GM21529 (cell line): Measurements from ENCODE around the gene KANK2.

Experiments used
- ATAC-seq: cut with Tn5 transposase; IDR thresholded peaks from one replicate; pipeline ENCODE4 v1.9.1; 2021; ENCODE audit not compliant: unreplicated experiment

KANK2 gene

DNA sequence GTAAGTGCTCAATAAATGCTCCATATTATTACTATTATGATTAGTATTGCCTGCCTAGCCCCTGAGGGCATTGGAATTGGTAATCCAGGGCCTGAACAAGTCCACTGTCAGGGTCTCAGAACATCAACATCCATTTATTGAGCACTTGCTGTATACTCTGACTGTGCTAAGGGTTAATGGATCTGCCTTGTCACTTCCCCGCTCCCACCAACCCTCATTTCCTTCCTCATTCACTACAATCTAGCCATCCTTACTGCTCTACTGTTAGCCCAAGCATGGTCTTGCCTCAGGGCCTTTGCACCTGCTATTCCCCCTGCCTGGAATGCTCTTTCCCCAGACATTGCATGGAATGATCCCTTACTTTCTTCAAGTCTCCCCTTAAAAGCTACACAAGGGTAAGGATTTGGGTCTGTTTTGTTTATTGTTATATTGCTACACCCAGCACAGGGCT lies 29.4 kb upstream of the KANK2 start:
- no peak for ATAC-seq

DNA sequence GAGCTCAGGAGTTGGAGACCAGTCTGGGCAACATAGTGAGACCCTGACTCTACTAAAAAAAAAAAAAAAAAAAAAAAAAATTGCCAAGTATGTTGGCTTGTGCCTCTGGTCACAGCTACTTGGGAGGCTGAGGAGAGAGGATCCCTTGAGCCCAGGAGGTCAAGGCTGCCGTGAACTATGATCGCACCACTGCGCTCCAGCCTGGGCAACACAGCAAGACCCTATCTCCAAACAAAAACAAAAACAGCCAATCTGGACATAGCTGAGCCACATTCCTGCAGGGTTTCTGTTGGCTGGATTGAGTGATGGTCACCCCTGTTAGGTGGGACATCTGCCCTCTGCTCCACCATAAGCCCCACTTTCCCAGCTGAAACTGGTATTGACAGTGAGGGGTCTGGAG lies 28.5 kb upstream of the KANK2 start:
- no peak for ATAC-seq

DNA sequence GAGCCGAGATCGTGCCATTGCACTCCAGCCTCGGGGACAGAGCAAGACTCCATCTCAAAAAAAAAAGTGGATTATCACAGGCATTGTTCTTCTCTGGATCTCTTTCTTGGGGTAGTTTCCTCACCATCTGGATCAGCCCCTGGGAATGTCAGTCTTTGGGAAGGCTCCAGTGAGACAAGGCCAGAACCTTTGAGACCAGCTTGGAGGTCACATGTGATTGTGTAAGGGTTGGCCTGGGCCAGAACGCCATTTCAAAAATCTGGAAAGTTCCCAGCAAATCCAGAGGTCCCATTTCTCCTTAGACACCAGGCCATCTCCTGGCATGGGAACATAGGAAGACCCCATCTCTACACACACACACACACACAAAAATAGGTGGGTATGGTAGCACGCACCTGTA lies 27.8 kb upstream of the KANK2 start:
- ATAC-seq = no peak

GRCh38 chr19:11224429-11224828 lies 27.1 kb upstream of the KANK2 start:
- no peak for ATAC-seq

DNA sequence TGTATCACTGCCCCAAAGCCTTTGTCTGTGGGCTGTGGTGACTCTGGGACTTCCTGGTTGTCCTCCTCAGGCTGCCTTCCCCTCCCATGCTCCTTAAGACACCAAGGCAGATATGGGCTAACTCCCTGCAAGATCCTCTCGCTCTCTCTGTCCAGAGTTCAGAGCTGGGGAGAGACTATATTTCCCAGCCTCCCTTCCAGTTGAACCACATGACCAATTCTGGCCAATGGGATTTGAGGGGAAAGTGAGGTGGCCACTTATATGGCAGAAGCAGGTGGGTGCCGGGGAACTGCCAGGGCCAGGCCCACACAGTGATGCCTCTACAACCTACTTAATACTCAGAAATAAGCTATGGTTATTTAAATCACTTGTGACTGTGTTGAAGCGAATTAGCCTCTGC lies 25.9 kb upstream of the KANK2 start:
- no peak for ATAC-seq

DNA sequence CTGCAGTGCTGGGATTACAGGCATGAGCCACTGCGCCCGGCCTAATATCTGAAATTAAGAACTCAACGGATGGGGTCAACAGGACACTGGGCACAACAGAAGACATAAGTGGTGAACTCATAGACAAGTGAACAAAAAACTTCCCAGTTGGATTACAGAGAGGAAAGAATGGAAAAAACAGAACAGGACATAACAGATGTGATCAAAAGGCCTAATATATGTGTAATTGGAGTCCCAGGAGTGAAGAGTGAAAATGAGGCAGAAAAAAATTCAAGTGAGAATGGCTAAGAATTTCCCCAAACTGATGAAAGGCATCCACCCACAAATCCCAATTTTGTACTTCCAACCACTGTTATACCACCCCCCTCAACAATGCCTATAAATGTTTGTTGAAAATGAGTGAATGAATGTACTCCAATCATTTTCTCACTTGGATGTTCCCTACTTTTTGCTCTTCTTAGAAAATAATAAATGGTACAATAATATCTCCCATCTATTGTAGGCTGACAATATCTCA lies 23.8 kb upstream of the KANK2 start:
- ATAC-seq = no peak

GRCh38 chr19:11214387-11214786 lies 17.0 kb upstream of the KANK2 start:
- ATAC-seq = no peak

GRCh38 chr19:11210656-11210928 lies 13.2 kb upstream of the KANK2 start:
- ATAC-seq = no peak

- no peak for ATAC-seq
Measured at GRCh38 chr19:11209839-11210655, 12.7 kb upstream of the KANK2 start.

- ATAC-seq = no peak
Measured at GRCh38 chr19:11208561-11209471, 11.5 kb upstream of the KANK2 start.

GRCh38 chr19:11205939-11206570 lies 8.7 kb upstream of the KANK2 start:
- ATAC-seq = no peak

GRCh38 chr19:11204943-11205349 lies 7.6 kb upstream of the KANK2 start:
- ATAC-seq = no peak

GRCh38 chr19:11204076-11204602 lies 6.8 kb upstream of the KANK2 start:
- ATAC-seq = no peak

DNA sequence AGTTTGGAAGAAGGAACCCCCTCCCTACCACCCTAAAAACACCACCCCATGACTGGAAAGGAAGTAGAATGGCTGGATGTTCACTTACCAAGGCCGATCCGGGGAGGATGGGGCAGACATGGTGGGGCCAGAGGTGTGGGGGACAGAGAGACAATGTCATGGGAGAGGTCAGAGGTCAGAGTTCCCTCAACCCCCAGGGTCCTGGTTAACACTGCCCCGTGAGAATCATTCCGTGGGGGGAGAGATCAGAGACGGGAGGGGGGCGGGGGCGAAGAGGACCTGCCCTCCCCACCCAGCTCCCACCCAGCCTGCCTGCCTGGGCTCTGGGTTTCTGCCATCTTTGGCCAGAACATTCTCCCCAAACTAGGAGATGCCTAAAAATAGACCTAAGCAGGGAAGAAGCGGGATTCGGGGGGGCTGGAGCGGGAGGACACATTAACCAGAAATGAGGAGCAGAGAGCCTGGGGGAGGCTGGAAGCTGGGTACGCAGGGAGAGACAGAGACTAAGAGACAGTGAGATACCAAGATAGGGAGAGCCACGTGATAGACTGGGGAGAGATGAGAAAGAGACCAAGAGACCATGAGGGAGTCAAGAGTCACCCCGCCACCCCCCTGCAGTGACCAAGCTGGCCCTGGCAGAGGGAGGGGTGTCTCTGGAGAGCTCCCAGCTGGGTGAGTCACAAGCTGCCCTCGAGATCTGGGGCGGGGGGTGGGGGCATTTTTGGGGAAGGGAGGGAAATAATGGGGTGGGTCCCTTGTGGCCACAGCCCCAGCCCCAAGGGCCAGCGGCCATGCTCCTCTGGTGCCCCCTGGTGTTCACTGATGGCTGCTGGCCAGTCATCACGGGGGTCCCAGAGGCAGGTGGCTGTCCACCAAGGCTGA lies 6.1 kb upstream of the KANK2 start:
- no peak for ATAC-seq

DNA sequence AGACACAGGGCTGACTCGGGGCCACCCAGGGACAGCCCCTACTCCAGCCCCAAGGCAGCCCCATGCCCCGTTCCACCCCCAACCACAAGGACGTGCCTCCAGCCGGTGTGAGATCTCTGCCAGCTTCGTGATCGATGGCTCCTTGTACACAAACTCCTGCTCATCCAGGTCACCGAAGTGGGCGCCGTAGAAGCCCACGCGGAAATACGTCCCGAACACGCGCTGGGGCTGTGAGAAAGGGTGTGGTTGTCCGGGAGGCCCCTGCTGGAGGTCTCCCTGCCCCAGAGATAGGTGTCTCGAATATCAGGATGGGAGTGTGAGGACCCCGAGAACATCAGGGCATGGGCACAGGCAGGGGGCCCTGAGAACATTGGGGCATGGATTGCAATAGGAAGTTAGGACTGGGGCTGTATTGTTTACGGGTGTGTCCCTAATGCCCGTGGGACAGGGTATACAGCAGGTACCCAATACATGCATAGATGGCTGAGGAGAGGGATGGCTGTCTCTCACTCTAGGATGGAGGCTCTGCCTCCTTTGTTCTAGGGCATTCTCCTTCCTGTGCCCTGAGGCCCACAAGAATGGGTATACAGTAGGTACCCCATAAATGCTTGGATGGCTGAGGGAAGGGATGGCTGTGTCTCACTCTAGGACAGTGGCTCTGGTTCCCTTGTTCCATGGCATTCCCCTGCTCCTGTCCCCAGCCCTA lies 5.3 kb upstream of the KANK2 start:
- ATAC-seq = no peak

GRCh38 chr19:11201791-11202190 lies 4.4 kb upstream of the KANK2 start:
- ATAC-seq = no peak

GRCh38 chr19:11200931-11201330 lies 3.6 kb upstream of the KANK2 start:
- no peak for ATAC-seq

GRCh38 chr19:11200015-11200574 lies 2.8 kb upstream of the KANK2 start:
- ATAC-seq = no peak

- ATAC-seq = no peak
Measured at GRCh38 chr19:11199517-11199916, 2.2 kb upstream of the KANK2 start.
